Gastroesophageal sphincter (tissue), 3 donors: ENCODE data around the gene EFNA2.

Experiments used
- EP300 ChIP-seq: sonication (generic); formaldehyde crosslinking; IDR thresholded peaks from one replicate; pipeline ENCODE4 v1.6.1; 2017; ENCODE audit warnings: antibody characterized with exemption, mild to moderate bottlenecking
- POLR2A ChIP-seq, 2 donors: fragments of 450-650 bp; IDR thresholded peaks; one replicate each; pipeline ENCODE4 v1.6.1; 2017; ENCODE audit warnings: antibody characterized with exemption in 2 of 2, mild to moderate bottlenecking in 2 of 2, moderate library complexity in 1 of 2
- POLR2AphosphoS5 ChIP-seq: sonication (generic); formaldehyde crosslinking; IDR thresholded peaks from one replicate; pipeline ENCODE4 v1.6.1; 2017; ENCODE audit warnings: antibody characterized with exemption
- TF ChIP-seq, protein P1 (sequence below), 4 experiments: fragments of 200-600 bp in 2 of 4; fragments of 450-650 bp in 2 of 4; sonication (generic) in 1 of 4; IDR thresholded peaks; one replicate each; pipeline ENCODE4 v1.5.1; 2017 to 2019; ENCODE audit warnings: antibody characterized with exemption in 4 of 4, mild to moderate bottlenecking in 2 of 4, moderate library complexity in 2 of 4

GRCh38 chr19:1252821-1253513 lies 32.7 kb upstream of the EFNA2 start:
- TF ChIP-seq, protein P1, sequence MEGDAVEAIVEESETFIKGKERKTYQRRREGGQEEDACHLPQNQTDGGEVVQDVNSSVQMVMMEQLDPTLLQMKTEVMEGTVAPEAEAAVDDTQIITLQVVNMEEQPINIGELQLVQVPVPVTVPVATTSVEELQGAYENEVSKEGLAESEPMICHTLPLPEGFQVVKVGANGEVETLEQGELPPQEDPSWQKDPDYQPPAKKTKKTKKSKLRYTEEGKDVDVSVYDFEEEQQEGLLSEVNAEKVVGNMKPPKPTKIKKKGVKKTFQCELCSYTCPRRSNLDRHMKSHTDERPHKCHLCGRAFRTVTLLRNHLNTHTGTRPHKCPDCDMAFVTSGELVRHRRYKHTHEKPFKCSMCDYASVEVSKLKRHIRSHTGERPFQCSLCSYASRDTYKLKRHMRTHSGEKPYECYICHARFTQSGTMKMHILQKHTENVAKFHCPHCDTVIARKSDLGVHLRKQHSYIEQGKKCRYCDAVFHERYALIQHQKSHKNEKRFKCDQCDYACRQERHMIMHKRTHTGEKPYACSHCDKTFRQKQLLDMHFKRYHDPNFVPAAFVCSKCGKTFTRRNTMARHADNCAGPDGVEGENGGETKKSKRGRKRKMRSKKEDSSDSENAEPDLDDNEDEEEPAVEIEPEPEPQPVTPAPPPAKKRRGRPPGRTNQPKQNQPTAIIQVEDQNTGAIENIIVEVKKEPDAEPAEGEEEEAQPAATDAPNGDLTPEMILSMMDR (IDR thresholded peaks at IDR 0.05): peak in 3 of 4 experiments; percentile 30 to 51 (median 35)
- peak; percentile 58 for TF ChIP-seq POLR2AphosphoS5
- peak in 1 of 2 donors; percentile 2 for TF ChIP-seq POLR2A (IDR thresholded peaks at IDR 0.05)
- TF ChIP-seq EP300: no peak
